WTC11 (cell line): Measurements from ENCODE around the gene MLPH.

ENCODE experiments used
- ATF2 ChIP-seq: sonication (generic); formaldehyde crosslinking; IDR thresholded peaks from 2 replicates; pipeline ENCODE4 v1.8.1; 2022; ENCODE audit warnings: low read depth, missing genetic modification reagents, borderline replicate concordance
- ATF3 ChIP-seq: sonication (generic); formaldehyde crosslinking; conservative IDR thresholded peaks from 2 replicates; pipeline ENCODE4 v1.8.1; 2022; ENCODE audit warnings: mild to moderate bottlenecking, missing genetic modification reagents
- CTCF ChIP-seq: fragments of 200-600 bp; IDR thresholded peaks from 2 replicates; pipeline ENCODE4 v1.8.0; 2022; ENCODE audit warnings: antibody characterized with exemption
- ELF4 ChIP-seq: sonication (generic); formaldehyde crosslinking; IDR thresholded peaks from 2 replicates; pipeline ENCODE4 v1.8.1; 2022; ENCODE audit warnings: low read depth, mild to moderate bottlenecking, moderate library complexity, missing genetic modification reagents
- GTF2I ChIP-seq: fragments of 250-450 bp; sonication (Bioruptor Pico); conservative IDR thresholded peaks from 2 replicates; pipeline ENCODE4 v1.4.0; 2021; ENCODE audit warnings: mild to moderate bottlenecking
- KAT7 ChIP-seq: sonication (generic); formaldehyde crosslinking; IDR thresholded peaks from 2 replicates; pipeline ENCODE4 v1.8.1; 2023; ENCODE audit warnings: missing genetic modification reagents, mild to moderate bottlenecking, borderline replicate concordance
- MXD4 ChIP-seq: fragments of 250-450 bp; sonication (Bioruptor Pico); IDR thresholded peaks from 2 replicates; pipeline ENCODE4 v1.8.0; 2021; ENCODE audit warnings: mild to moderate bottlenecking, moderate library complexity, borderline replicate concordance
- SP1 ChIP-seq: sonication (generic); formaldehyde crosslinking; conservative IDR thresholded peaks from 2 replicates; pipeline ENCODE4 v1.8.1; 2022; ENCODE audit warnings: missing genetic modification reagents
- ZNF396 ChIP-seq: fragments of 250-450 bp; sonication (Bioruptor Pico); IDR thresholded peaks from 2 replicates; pipeline ENCODE4 v1.8.0; 2021; ENCODE audit warnings: mild to moderate bottlenecking, moderate library complexity, borderline replicate concordance
- ZNF416 ChIP-seq: fragments of 250-450 bp; sonication (Bioruptor Pico); IDR thresholded peaks from 2 replicates; pipeline ENCODE4 v1.9.0; 2021; ENCODE audit warnings: mild to moderate bottlenecking, inconsistent platforms
- TF ChIP-seq, protein P1 (sequence below): sonication (generic); formaldehyde crosslinking; IDR thresholded peaks from 2 replicates; pipeline ENCODE4 v1.8.1; 2023; ENCODE audit warnings: mild to moderate bottlenecking, missing genetic modification reagents, borderline replicate concordance

- TF ChIP-seq ZNF416 (CRISPR knock-in tag): no peak
- no peak for TF ChIP-seq KAT7
- TF ChIP-seq, protein P1, sequence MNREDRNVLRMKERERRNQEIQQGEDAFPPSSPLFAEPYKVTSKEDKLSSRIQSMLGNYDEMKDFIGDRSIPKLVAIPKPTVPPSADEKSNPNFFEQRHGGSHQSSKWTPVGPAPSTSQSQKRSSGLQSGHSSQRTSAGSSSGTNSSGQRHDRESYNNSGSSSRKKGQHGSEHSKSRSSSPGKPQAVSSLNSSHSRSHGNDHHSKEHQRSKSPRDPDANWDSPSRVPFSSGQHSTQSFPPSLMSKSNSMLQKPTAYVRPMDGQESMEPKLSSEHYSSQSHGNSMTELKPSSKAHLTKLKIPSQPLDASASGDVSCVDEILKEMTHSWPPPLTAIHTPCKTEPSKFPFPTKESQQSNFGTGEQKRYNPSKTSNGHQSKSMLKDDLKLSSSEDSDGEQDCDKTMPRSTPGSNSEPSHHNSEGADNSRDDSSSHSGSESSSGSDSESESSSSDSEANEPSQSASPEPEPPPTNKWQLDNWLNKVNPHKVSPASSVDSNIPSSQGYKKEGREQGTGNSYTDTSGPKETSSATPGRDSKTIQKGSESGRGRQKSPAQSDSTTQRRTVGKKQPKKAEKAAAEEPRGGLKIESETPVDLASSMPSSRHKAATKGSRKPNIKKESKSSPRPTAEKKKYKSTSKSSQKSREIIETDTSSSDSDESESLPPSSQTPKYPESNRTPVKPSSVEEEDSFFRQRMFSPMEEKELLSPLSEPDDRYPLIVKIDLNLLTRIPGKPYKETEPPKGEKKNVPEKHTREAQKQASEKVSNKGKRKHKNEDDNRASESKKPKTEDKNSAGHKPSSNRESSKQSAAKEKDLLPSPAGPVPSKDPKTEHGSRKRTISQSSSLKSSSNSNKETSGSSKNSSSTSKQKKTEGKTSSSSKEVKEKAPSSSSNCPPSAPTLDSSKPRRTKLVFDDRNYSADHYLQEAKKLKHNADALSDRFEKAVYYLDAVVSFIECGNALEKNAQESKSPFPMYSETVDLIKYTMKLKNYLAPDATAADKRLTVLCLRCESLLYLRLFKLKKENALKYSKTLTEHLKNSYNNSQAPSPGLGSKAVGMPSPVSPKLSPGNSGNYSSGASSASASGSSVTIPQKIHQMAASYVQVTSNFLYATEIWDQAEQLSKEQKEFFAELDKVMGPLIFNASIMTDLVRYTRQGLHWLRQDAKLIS (CRISPR knock-in tag): no peak
- TF ChIP-seq ATF2: no peak
- no peak for TF ChIP-seq ATF3 (CRISPR knock-in tag)
- TF ChIP-seq GTF2I: no peak
- TF ChIP-seq MXD4 (CRISPR knock-in tag): no peak
- no peak for TF ChIP-seq CTCF
- TF ChIP-seq SP1 (CRISPR knock-in tag): no peak
- TF ChIP-seq ELF4 (CRISPR knock-in tag): no peak
- TF ChIP-seq ZNF396: no peak
These were observed 13.8 kb downstream of the MLPH start for GRCh38 chr2:237500681-237501424.
